GM10847 (cell line): ENCODE measurements around the gene RMI2.

Source experiments
- POLR2A ChIP-seq: IDR thresholded peaks from 2 replicates; pipeline ENCODE4 v1.6.1; 2011; ENCODE audit not compliant: insufficient read length; ENCODE audit errors: extremely low read depth

Gene RMI2

GRCh38 chr16:11393366-11393765 is 48.1 kb downstream of the RMI2 start:
- TF ChIP-seq POLR2A: no peak

DNA sequence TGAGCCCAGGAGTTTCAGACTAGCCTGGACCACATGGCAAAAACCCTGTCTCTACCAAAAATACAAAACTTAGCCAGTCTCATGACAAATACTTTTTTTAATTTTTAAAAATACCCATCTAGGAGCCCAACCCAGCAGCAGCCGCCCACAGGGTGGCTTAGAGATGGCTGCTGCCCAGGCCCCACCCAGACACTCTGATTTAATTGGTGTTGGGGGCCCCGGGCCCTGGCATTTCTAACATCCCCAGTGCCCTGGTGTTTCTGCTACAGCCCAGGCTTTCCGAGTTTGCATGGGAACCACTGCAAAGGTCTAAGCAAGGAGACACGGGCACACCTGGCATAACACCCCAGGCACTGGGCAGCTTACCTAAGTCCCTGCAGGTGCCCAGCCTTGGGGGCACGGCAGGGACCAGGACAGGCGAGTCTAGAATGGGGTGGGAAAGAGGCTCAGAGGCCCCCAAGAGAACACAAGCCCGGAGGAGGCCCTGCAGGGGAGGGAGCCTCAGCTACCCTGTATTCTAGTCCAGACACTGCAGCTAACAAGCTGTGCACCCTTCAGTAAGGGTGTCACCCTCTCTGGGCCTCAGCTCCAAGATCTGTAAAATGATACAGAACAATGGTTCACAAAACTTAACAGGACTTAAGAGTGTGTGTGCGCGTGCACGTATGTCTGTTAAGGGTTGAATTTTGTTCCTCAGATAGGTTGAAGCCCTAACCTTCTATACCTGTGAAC is 48.8 kb downstream of the RMI2 start:
- no peak for TF ChIP-seq POLR2A

DNA sequence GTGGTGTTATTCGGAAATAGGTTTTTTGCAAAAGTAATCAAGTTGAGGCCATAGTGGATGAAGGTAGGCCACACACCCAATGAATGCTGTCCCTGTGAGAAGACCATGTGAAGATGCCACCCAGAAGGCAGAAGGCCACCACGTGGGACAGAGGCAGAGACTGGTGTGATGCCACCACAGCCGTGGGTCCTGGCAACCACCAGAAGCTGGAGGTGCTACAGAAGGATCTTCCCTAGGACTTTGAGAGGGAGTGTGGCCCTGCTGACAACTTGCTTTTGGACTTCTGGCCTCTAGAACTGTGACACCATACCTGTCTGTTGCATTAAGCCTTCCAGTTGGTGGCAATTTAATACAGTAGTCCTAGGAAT is 49.3 kb downstream of the RMI2 start:
- no peak for TF ChIP-seq POLR2A

DNA sequence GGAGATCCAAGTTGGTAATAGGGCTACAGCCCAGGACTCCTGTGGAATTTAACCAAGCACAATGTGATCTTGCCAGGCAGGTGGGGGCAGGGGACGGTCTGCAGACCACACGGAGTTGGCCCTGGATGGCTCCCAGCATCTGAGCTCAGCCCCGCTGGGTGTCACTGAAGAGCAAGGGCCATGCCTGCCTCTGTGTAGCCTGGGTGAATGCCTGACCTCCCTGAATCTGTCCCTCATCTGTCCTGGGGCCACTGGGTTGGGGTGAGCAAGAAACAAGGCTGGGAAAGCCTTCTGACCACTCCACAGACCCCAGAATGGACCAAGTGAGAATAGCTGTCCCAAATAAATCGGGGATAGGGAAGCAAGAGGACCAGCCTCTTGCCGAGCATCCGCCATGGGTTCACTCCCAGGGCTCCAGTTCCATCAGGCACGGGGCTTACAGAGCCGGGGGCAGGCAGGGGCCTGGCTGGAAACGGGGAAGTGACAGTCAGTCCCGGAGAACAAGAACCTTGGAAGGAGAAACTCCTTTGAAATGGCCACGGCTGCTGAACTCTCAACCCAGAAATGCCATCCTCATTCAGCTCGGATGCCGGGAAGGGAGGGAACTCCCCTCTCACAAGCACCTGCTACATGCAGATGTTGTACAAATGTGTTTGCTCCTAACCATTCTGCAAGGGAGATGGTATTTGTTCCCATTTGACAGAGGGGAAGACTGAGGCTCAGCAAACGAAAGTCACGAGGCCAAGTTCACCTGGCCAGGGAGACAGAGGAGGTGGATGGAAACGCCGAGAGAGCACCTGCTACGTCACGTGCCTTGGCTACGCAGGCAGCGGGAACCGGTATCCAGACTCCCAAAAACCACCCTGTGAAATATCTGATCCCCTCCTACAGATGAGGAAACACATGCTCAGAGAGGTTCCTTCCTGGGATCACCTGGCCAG is 50.0 kb downstream of the RMI2 start:
- no peak for TF ChIP-seq POLR2A

GRCh38 chr16:11395949-11396240 is 50.6 kb downstream of the RMI2 start:
- TF ChIP-seq POLR2A: no peak

DNA sequence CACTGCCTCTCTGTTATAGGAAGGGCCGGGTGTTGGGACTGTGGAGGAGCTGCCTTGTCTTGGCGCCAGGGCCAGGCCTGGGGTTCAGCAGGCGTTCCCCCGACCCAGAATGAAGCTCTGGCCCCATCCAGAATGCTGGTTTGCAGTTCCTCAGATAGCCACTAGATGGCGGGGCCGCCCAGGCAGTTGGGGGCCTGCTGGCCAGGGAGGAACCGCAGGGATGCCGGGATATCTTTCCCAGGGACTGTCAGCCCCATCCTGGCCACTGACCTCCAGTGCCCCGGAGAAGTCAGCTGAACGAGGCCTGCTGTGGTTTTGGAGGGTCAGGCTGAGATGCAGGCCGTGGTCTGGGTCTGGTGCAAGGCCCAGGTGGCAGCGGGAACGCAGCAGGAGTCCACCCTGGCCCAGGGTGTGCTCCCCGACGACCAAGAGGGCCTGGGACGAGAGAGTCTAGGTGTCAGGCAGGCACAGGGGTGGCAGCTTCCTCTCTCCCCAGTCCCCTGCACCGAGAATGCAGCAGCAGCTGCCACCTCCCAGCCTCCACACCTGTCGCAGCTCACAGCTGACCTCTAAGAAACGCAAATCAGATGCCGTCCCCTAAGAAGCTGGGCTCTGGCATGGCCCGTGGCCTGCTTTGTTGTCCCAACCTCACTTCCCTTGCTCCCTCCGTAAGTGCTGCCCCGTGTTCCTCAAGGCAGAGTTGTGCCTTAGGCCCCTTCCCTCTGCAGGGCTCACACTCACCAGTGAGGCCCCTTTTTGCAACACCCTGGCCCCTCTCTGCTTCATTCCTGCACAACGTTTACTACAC is 51.2 kb downstream of the RMI2 start:
- no peak for TF ChIP-seq POLR2A

- no peak for TF ChIP-seq POLR2A
Measured at GRCh38 chr16:11398136-11398535, 52.9 kb downstream of the RMI2 start.

DNA sequence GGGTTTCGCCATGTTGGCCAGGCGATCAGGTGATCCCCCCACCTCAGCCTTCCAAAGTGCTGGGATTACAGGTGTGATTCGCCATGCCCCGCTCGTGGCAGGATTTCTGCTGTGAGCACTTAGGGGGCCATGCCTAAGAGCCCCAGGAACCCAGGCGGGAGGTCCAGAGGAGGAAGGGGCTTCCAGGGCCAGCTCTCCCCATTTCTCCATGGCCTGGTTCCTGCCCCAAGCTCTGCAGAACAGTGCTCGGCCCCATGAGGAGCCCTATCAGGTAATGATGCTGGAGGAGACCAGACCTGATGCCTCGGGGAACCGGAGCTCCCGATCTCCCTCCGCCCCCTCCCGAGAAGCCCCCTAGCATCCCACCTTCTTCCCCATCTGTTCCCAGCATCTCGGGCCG is 53.6 kb downstream of the RMI2 start:
- no peak for TF ChIP-seq POLR2A

DNA sequence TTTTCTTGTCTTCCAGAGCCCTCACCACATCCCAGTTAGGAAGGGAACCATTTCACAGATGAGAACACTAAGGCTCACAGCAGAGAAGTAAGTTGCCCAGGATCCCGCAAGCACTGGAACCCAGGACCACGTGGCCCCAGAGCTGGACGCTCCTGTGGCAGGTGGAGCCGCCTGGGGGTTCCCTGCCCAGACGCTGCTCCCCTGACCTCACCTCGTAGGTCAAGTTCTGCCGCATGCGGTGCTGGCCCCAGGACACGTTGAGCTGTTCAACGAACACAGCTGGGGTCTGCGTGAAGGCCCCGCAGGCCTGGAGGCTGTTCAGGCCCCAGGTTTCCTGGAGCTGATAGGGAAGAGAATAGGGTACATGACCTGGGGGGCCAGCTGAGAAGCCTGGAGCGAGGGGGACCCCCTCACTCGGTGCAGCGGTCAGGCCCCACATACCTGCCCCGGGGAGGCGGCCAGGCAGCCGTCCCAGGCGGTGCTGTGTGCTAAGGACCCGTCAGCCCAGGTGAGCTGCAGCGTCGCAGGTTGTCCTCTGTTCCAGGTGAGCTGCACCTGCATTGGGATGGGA is 54.1 kb downstream of the RMI2 start:
- TF ChIP-seq POLR2A: no peak

- no peak for TF ChIP-seq POLR2A
Measured at GRCh38 chr16:11400076-11400475, 54.8 kb downstream of the RMI2 start.
